Stimulated activated CD4-positive, alpha-beta T cell treated with anti-CD3 and anti-CD28 coated beads, Interleukin-2, amount 100 ng/mL, for 24 hours (primary cell): ENCODE data around the gene ANXA4.
"Not testable (repeated sequence)": the region's sequence is repeated elsewhere in the genome, so short reads cannot be mapped to it uniquely, and the experiment has no call there.

ENCODE experiments used
- DNase-seq, 2 donors: peaks; one replicate each; pipeline ENCODE4 v3.0.0-alpha.2; 2020

Gene ANXA4

GRCh38 chr2:69780921-69781320 is 39.0 kb downstream of the ANXA4 start:
- DNase-seq: no peak

GRCh38 chr2:69781321-69782248 is 39.7 kb downstream of the ANXA4 start:
- no peak for DNase-seq

GRCh38 chr2:69784228-69784627 is 42.3 kb downstream of the ANXA4 start:
- DNase-seq: no peak

GRCh38 chr2:69785358-69785757 is 43.4 kb downstream of the ANXA4 start:
- no peak for DNase-seq

- no peak for DNase-seq
These were observed 44.2 kb downstream of the ANXA4 start for GRCh38 chr2:69786052-69786560.

GRCh38 chr2:69789175-69789721 is 47.3 kb downstream of the ANXA4 start:
- no peak for DNase-seq

- DNase-seq: no peak
These were observed 48.1 kb downstream of the ANXA4 start for GRCh38 chr2:69789772-69790600.

GRCh38 chr2:69790601-69790959 is 48.6 kb downstream of the ANXA4 start:
- DNase-seq: no peak

GRCh38 chr2:69791045-69791444 is 49.1 kb downstream of the ANXA4 start:
- no peak for DNase-seq

- DNase-seq: no peak
These were observed 54.2 kb downstream of the ANXA4 start for GRCh38 chr2:69796174-69796573.

- no peak for DNase-seq
These were observed 55.3 kb downstream of the ANXA4 start for GRCh38 chr2:69797235-69797634.

- no peak for DNase-seq
These were observed 55.9 kb downstream of the ANXA4 start for GRCh38 chr2:69797836-69798289.

- DNase-seq: no peak
These were observed 56.5 kb downstream of the ANXA4 start for GRCh38 chr2:69798290-69798908.

- DNase-seq: no peak
These were observed 57.1 kb downstream of the ANXA4 start for GRCh38 chr2:69798909-69799526.

- DNase-seq: no peak
These were observed 59.9 kb downstream of the ANXA4 start for GRCh38 chr2:69801745-69802290.

- DNase-seq: not testable (repeated sequence)
These were observed 60.9 kb downstream of the ANXA4 start for GRCh38 chr2:69802781-69803367.

- DNase-seq: no peak
These were observed 62.5 kb downstream of the ANXA4 start for GRCh38 chr2:69804416-69804815.

GRCh38 chr2:69805887-69806286 is 64.0 kb downstream of the ANXA4 start:
- DNase-seq: no peak

GRCh38 chr2:69807821-69808540 is 66.0 kb downstream of the ANXA4 start:
- no peak for DNase-seq

GRCh38 chr2:69810550-69810949 is 68.6 kb downstream of the ANXA4 start:
- DNase-seq: no peak

- no peak for DNase-seq
These were observed 69.1 kb downstream of the ANXA4 start for GRCh38 chr2:69811018-69811417.
